CD4-positive, alpha-beta T cell treated with Interleukin-17A for 4 hours (primary cell): ENCODE results near the gene MEX3C.

ENCODE experiments used
- DNase-seq: peaks from one replicate; pipeline ENCODE4 v3.0.0-alpha.2; 2020; ENCODE audit warnings: mixed read lengths

The MEX3C gene

DNA sequence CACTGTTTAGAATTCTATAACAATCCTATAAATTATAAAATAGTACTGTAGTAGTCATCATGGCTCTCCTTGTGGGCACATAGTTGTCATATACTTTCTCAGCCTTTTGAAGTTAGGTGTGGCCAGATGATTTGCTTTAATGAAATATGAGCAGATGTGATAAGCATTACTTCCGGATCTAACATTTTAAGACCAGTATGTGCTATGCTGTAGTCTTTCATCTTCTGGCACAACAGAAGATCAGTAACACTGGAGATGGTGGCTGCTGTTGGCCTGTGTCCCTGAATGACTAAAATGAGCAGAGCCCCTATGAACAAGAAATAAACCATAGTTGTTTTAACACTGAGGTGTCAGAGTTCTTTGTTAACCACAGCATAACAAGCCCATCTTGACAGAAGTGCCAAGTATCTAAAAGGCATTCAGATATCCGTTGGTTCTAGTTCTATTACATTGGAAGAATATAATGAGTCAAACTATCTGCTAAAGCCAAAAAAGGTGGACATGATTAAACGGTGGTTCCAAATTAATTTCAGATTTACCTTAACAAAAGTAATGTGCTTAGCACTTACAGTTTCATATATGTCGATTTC, 6.3 kb downstream of the MEX3C start:
- DNase-seq, result peak; percentile 36

- DNase-seq, result no peak
Measured at GRCh38 chr18:51190000-51190399, 7.5 kb downstream of the MEX3C start.

DNA sequence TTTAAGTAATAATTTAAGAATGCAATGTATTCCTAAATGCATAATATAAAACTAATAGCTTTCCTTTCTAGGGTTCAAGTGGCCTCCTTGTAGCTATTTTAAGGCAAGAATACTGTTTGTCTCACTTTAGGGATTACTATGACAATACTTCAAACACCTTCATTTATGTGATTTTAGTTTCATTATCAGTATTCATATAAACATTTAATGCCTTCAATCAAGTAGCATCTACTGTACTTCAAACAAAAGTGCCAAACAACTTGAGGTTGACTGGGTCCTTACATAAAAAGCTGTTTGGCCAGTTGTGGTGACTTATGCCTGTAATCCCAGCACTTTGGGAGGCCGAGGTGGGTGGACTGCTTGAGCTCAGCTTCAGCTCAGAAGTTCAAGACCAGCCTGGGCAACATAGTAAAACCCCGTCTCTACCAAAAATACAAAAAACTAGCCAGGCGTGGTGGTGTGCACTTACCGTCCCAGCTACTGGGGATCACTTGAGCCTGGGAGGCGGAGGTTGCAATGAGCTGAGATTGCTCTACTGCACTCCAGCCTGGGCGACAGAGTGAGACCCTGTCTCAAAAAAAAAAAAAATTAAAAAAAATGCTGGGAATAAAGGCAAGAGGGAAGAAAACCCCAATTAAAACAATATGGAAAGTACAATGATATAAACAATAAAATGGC, 9.3 kb downstream of the MEX3C start:
- DNase-seq, result no peak

- DNase-seq, result no peak
Measured at GRCh38 chr18:51185075-51185474, 12.4 kb downstream of the MEX3C start.

DNA sequence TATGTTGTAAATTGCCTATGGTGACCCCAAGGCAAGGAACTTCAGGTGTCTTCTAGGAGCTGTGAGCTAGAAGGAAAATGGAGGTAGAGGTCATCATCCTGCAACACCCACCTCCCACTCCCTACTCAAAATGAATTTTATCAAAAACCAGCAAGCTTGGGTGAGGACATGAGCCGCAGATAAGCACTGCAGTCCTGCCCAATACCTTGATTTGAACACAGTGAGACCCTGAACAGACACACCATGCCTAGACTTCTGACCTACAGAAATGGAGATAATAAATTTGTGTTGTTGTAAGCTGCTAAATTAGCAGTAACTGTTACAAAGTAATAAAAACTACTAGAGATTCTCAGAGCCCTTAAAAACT, 13.4 kb downstream of the MEX3C start:
- DNase-seq, result no peak

DNA sequence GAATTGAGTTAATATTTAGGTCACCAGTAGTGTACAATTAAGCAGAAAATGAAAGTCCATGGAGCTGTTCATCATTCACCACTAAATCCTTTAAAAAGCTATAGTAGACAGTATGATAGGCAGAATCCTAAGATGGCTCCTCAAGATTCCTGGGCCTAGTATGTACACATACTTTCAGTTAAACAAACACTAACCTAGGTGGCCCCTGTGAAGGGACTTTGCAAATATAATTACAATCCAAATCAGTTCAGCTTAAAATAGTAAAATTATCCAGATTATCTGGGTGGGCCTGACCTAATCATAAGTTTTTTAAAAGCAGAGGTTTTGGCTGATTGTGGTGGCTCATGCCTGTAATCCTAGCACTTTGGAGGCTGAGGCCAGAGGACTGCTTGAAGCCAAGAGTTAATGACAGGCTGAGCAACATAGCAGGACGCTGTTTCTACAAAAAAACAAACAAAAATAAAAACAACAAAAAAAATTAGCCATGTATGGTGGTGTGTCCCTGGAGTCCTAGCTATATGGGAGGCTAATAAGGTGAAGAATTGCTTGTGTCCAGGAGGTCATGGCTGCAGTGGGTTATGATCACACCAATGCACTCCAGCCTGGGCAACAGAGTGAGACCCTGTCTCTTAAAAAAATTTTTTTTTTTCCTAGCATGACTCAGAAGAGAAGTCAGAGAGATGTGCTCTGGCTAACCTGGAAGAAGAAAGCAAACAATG, 13.9 kb downstream of the MEX3C start:
- no peak for DNase-seq

- no peak for DNase-seq
Measured at GRCh38 chr18:51182824-51183223, 14.7 kb downstream of the MEX3C start.

GRCh38 chr18:51171625-51172259, 25.7 kb downstream of the MEX3C start:
- no peak for DNase-seq

DNA sequence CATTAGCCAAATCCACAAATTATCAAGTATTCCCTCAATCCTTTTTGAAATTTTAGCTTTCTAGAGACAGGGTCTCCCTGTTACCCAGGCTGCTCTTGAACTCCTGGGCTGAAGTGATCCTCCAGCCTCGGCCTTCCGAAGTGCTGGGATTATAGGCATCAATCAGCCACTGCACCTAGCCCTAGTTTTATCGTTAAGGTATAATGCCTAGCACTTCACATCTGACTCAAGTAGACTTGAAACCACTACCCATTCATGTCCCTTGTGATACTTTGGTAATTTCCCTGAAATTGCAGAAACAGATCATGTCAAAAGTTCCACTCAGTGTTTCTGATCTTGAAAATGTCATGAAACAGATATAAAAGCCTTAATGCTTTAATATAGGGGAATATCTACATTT, 26.3 kb downstream of the MEX3C start:
- DNase-seq, result no peak

- no peak for DNase-seq
Measured at GRCh38 chr18:51170664-51171063, 26.8 kb downstream of the MEX3C start.

- DNase-seq, result no peak
Measured at GRCh38 chr18:51169731-51170130, 27.8 kb downstream of the MEX3C start.

GRCh38 chr18:51168960-51169662, 28.4 kb downstream of the MEX3C start:
- no peak for DNase-seq

DNA sequence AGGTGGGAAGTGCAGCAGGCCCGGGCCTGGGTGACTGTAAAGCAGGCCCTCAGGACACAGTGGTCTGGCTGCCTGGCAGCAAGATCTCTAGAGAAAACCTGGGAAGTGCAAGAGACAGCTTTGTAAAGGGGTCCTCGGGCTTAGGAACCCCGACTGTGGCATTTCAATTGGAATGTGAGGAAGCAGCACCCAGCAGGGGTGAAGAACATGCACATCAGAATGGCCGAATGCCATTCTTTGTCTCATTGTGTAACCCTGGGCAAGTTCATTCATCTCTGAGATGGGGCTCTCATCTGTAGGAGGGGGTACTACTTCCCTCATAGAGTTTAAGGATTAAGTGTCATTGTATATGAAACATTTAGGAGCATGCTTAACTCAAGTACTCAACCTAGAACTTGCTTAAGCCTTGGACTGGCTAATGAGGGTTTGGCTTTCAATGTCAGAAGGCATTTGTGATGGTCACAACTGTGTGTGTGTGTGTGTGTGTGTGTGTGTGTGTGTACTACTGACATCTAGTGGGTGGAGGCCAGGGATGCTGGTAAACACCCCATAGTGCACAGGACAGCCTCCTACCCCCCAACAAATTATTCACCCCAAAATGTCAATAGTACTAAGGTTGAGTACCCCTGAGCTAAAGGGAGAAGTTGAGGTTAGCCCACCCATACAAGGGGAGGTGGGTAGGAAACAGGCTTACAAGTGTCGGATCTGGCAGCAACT, 29.3 kb downstream of the MEX3C start:
- DNase-seq, result no peak

DNA sequence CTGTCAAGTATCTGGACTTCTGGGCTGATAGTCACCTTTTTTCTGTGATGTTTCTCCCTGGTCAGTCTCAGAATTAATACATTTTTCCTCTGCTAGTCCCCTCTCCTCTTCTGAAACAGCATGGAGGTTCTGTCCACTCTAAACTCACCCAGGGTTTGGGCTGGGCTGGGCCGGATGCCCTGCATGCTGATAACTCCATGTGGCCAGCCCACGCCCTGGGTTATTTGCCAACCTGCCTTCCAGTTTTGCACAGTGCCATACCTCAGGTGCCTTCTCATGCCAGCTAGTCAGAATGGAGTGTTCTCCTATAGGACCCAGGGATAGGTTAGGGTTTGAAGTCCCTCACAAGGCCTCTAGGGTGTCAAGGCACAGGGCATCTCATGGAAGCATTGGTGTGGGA, 32.2 kb downstream of the MEX3C start:
- DNase-seq, result no peak

DNA sequence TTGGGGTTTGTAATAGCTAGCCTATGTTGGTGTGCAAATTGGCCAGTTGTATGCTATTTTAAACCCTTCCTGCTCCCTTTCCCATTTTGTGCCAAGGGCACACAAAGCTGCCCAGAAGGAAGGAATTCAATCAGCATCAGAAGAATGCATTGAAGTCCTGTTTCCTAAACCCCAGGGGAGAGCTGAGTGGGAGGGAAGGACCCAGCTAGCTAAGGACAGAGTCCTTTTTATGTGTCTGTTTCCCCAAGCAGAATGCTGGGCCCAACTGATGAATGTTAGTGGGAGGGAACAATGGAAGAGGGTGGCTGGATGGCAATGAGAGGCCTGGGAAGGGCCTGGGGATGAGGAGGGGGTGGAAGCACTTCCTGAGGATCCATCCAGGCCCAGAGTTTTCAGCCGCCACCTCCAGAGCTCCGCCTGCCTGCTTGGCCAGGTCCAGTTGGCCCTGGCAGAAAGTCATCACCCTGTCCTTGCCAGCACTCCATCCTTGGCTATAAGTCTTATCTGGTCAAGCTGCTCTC, 32.7 kb downstream of the MEX3C start:
- no peak for DNase-seq

GRCh38 chr18:51164342-51164741, 33.1 kb downstream of the MEX3C start:
- DNase-seq, result no peak

- no peak for DNase-seq
Measured at GRCh38 chr18:51163543-51163942, 33.9 kb downstream of the MEX3C start.

- no peak for DNase-seq
Measured at GRCh38 chr18:51162617-51163016, 34.9 kb downstream of the MEX3C start.

DNA sequence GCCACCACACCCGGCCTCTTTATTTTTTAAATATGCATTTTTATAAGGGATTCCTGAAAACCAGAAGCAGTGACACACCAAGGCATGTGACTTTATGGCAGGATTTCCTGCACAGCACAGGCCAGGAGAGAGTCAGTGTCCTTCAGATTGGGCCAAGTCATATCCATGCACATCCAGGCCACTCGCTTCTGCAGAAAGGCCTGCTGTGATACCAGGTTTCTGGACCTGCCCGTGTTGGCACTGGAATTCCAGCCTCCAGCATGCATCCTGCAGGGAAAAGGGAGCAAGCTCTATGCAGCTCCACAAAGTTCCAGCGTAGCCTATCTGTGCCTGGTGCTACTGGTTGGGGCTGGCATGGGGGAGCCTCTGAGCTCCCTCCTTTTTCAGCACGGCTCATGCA, 36.8 kb downstream of the MEX3C start:
- no peak for DNase-seq

GRCh38 chr18:51157215-51157614, 40.3 kb downstream of the MEX3C start:
- no peak for DNase-seq

DNA sequence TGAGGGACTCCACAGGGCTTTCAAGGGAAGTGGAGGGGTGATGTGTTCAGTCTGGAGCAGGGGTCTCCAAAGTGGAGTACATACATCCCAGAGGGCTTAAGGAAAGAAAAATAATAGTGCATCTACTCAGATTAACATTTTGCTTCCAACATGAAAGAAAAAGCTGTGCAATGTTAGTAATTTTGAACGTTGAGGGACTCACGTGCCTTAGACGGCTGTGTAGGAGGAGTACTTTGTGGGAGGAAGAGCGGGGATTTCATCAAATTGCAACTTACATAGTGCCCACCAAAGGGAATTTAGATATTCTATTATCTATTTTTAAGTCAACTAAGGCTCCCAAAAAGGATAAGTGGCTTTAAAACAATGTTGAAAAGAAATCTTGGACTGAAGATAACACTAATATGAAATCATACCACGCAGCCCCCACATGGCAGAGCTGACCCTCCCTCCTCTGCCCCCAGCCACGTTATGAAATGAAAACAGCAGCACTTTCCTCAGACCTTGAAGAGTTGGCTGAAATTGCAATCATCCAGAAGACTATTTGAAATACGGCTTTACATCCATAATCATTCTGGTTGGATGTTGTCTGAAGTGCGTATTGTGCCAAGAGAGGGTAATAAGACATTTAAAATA, 42.9 kb downstream of the MEX3C start:
- no peak for DNase-seq
